ENCODE measurements around the gene LMBRD2.

- TF ChIP-seq CTCF (IDR thresholded peaks at IDR 0.05; ENCODE audit: insufficient read depth, low read depth, low read length) (no peak), EZH2 (IDR thresholded peaks at IDR 0.05; ENCODE audit: insufficient read depth, low read length) (no peak)
These were observed 55.2 kb downstream of the LMBRD2 start for GRCh38 chr5:36096486-36096885.
